K562 (cell line): ENCODE measurements around the gene UCP1. TPM values are rescaled to one million over a fixed set of nuclear protein-coding genes. Genes with fewer than 3 reads are reported as not detected.

ENCODE experiments used
- ATAC-seq: fragments of 200-7000 bp; cut with Tn5 transposase; 3 replicates; pipeline ENCODE4 v1.9.1; 2020; ENCODE audit warnings: moderate library complexity
- BruUV-seq: library from RNA; stranded (reverse); fragments of 400-500 nt; replicated peaks from 2 replicates; lab custom pipeline; 2021; lab: Mats Ljungman, UMichigan
- CTCF ChIA-PET: fragments of 300-600 bp; formaldehyde crosslinking; extraction: SDS; loops from one replicate; lab custom pipeline; 2021; ENCODE audit warnings: low intra/inter-chr PET ratio; lab: Yijun Ruan, JAX
- POLR2A ChIA-PET: fragments of 300-600, 350-650 bp; sonication (Branson Sonifier 250); formaldehyde crosslinking; extraction: SDS; loops from one replicate; lab custom pipeline; 2021; ENCODE audit warnings: antibody characterized with exemption, inconsistent platforms; lab: Yijun Ruan, JAX
- DNase-seq, 4 experiments: peaks; one replicate each; pipeline versions ENCODE4 v3.0.0 to v3.0.0-alpha.2; 2011 to 2018; ENCODE audit warnings: low spot score in 3 of 4, mixed read lengths in 3 of 4; ENCODE audit errors: extremely low read depth in 1 of 4
- FAIRE-seq: peaks from 2 replicates; lab custom pipeline; 2011; peaks lifted over from hg19 to GRCh38; lab: Jason Lieb, UNC
- H2AFZ ChIP-seq: 2 replicates; pipeline ENCODE4 v1.6.0; 2011; ENCODE audit warnings: low read depth, low read length, control low read depth, inconsistent platforms
- H3K27ac ChIP-seq: fragments of 200-600 bp; 3 replicates; pipeline ENCODE4 v1.8.0; 2011; ENCODE audit warnings: low read depth, mild to moderate bottlenecking, control low read depth, inconsistent platforms, low read length, moderate library complexity, mixed read lengths; ENCODE audit errors: extremely low read depth
- H3K27me3 ChIP-seq, 2 experiments: fragments of 300-600 bp in 1 of 2; 2 replicates in 1 of 2; 3 replicates in 1 of 2; pipeline versions ENCODE4 v1.6.0 to v1.8.0; 2011; ENCODE audit warnings: inconsistent platforms in 2 of 2, low read length in 2 of 2, mild to moderate bottlenecking in 1 of 2, mixed read lengths in 1 of 2, moderate library complexity in 1 of 2; ENCODE audit not compliant: control insufficient read depth in 2 of 2, insufficient read depth in 2 of 2
- H3K36me3 ChIP-seq: fragments of 300-600 bp; 3 replicates; pipeline ENCODE4 v1.8.0; 2011; ENCODE audit warnings: mild to moderate bottlenecking, low read length, inconsistent platforms; ENCODE audit not compliant: control insufficient read depth, insufficient read depth
- H3K4me1 ChIP-seq, 2 experiments: fragments of 200-600 bp in 1 of 2; replicated peaks in 1 of 2; 2 replicates in 1 of 2; 3 replicates in 1 of 2; pipeline versions ENCODE4 v1.5.1 to v1.8.0; 2011; ENCODE audit warnings: inconsistent platforms in 2 of 2, low read length in 2 of 2, mild to moderate bottlenecking in 1 of 2, mixed read lengths in 1 of 2, moderate library complexity in 1 of 2; ENCODE audit not compliant: control insufficient read depth in 2 of 2, insufficient read depth in 2 of 2
- H3K4me2 ChIP-seq: 2 replicates; pipeline ENCODE4 v1.6.1; 2011; ENCODE audit warnings: low read length, control low read depth, inconsistent platforms, mixed read lengths; ENCODE audit not compliant: insufficient read depth
- H3K4me3 ChIP-seq: fragments of 200-600 bp; sonication (generic), shearing (Covaris generic); 2 replicates; pipeline ENCODE4 v1.5.1; 2016; ENCODE audit warnings: control low read depth, inconsistent platforms
- H3K79me2 ChIP-seq: fragments of 200-600 bp; 3 replicates; pipeline ENCODE4 v1.8.0; 2011; ENCODE audit warnings: low read length, inconsistent platforms; ENCODE audit not compliant: control insufficient read depth, insufficient read depth
- H3K9ac ChIP-seq, 2 experiments: 2 replicates each; pipeline versions ENCODE4 v1.6.0 to v1.6.1; 2011; ENCODE audit warnings: low read depth in 2 of 2, low read length in 2 of 2, control low read depth in 1 of 2, inconsistent platforms in 1 of 2, mild to moderate bottlenecking in 1 of 2, mixed read lengths in 1 of 2; ENCODE audit not compliant: insufficient read depth in 1 of 2
- H3K9me1 ChIP-seq: one replicate; pipeline ENCODE4 v1.6.0; 2011; ENCODE audit warnings: inconsistent platforms, mild to moderate bottlenecking, low read length, moderate library complexity; ENCODE audit not compliant: control insufficient read depth, insufficient read depth
- H3K9me3 ChIP-seq: replicated peaks from 2 replicates; pipeline ENCODE4 v1.5.1; 2011; ENCODE audit warnings: low read depth, low read length, inconsistent platforms; ENCODE audit not compliant: control insufficient read depth, insufficient read depth
- H4K20me1 ChIP-seq: replicated peaks from 2 replicates; pipeline ENCODE4 v1.6.1; 2011; ENCODE audit warnings: low read length, inconsistent platforms, mixed read lengths; ENCODE audit not compliant: control insufficient read depth, insufficient read depth
- ADNP ChIP-seq: fragments of 200-800 bp; sonication (Bioruptor generic); IDR thresholded peaks from 2 replicates; pipeline ENCODE4 v1.6.1; 2016; ENCODE audit warnings: missing genetic modification characterization, missing compliant biosample characterization
- BCOR ChIP-seq: fragments of 450-650 bp; IDR thresholded peaks from 2 replicates; pipeline ENCODE4 v1.6.1; 2016
- BRD4 ChIP-seq: fragments of 200-600 bp; sonication (generic); IDR thresholded peaks from 2 replicates; pipeline ENCODE4 v1.6.1; 2017; ENCODE audit warnings: inconsistent platforms
- DDX20 ChIP-seq: fragments of 450-650 bp; IDR thresholded peaks from 2 replicates; pipeline ENCODE4 v1.6.1; 2016; ENCODE audit warnings: missing genetic modification characterization, low read depth, mild to moderate bottlenecking, missing compliant biosample characterization, moderate library complexity
- EP400 ChIP-seq: fragments of 450-650 bp; IDR thresholded peaks from 2 replicates; pipeline ENCODE4 v1.6.1; 2017; ENCODE audit warnings: antibody characterized with exemption, mild to moderate bottlenecking, moderate library complexity
- MEIS2 ChIP-seq: fragments of 450-650 bp; IDR thresholded peaks from 2 replicates; pipeline ENCODE4 v1.6.1; 2014; ENCODE audit warnings: mild to moderate bottlenecking; ENCODE audit not compliant: partially characterized antibody
- NCOR1 ChIP-seq: fragments of 450-650 bp; IDR thresholded peaks from 2 replicates; pipeline ENCODE4 v1.6.1; 2016; ENCODE audit warnings: mild to moderate bottlenecking, moderate library complexity
- POLR2G ChIP-seq: fragments of 200-400 bp; formaldehyde crosslinking; IDR thresholded peaks from 2 replicates; pipeline ENCODE4 v1.6.1; 2017; ENCODE audit warnings: low read depth, mild to moderate bottlenecking, antibody characterized with exemption, low read length, moderate library complexity
- RBM25 ChIP-seq: fragments of 200-400 bp; formaldehyde crosslinking; IDR thresholded peaks from 2 replicates; pipeline ENCODE4 v1.6.1; 2018; ENCODE audit warnings: low read length, low read depth, moderate library complexity; ENCODE audit not compliant: severe bottlenecking
- SAP30 ChIP-seq: fragments of 200-600 bp; sonication (generic); IDR thresholded peaks from 2 replicates; pipeline ENCODE4 v1.6.1; 2012; ENCODE audit warnings: borderline replicate concordance, low read depth, mild to moderate bottlenecking, moderate library complexity, low read length, control low read depth, inconsistent platforms; ENCODE audit not compliant: insufficient read depth, poor library complexity, severe bottlenecking
- SNAPC5 ChIP-seq: fragments of 250-450 bp; sonication (Bioruptor Pico); IDR thresholded peaks from 2 replicates; pipeline ENCODE4 v1.8.0; 2021; ENCODE audit warnings: moderate library complexity, mild to moderate bottlenecking, inconsistent platforms
- SOX6 ChIP-seq: fragments of 450-650 bp; IDR thresholded peaks from 2 replicates; pipeline ENCODE4 v1.6.1; 2014; ENCODE audit warnings: mild to moderate bottlenecking
- STAG1 ChIP-seq: sonication (generic); formaldehyde crosslinking; IDR thresholded peaks from 2 replicates; pipeline ENCODE4 v1.5.0; 2020; ENCODE audit warnings: missing genetic modification reagents, borderline replicate concordance
- TRIM28 ChIP-seq: fragments of 450-650 bp; IDR thresholded peaks from 2 replicates; pipeline ENCODE4 v1.6.1; 2017
- ZHX1 ChIP-seq: fragments of 150-350 bp; conservative IDR thresholded peaks from 2 replicates; pipeline ENCODE4 v1.6.1; 2014; ENCODE audit warnings: low read length
- WGBS: fragments of 100-300 bp; shearing (Covaris generic); methylation state at CpG from one replicate; pipeline ENCODE4 v1.1.6; 2016; ENCODE audit warnings: low coverage, mixed read lengths; ENCODE audit not compliant: insufficient coverage; ENCODE audit errors: missing lambda C conversion rate; 5-methylcytosine and 5-hydroxymethylcytosine counted together
- in situ Hi-C: fragments of 300-500 bp; cut with MboI; formaldehyde crosslinking; loops from 4 replicates; pipeline ENCODE4 v1.15.0; 2018; ENCODE audit warnings: inconsistent platforms, mixed read lengths
- intact Hi-C: fragments of 100-400 bp; cut with micrococcal nuclease; formaldehyde crosslinking; loops from 2 replicates; pipeline ENCODE4 v1.14.2; 2022
- polyA plus RNA-seq, 8 experiments: library from polyadenylated mRNA; depleted of rRNA in 4 of 8; stranded (reverse) in 5 of 8; unstranded in 3 of 8; fragments of >200 nt; fragmentation: Nextera tagmentation in 2 of 8; fragmentation: Illumina TruSeq in 1 of 8; extraction: Ambion mirVana in 2 of 8; extraction: Trizol in 1 of 8; gene quantifications; 2 replicates each; pipeline versions ENCODE4 v1.2.1 to v1.2.3, GENCODE V29; 2011 to 2014; ENCODE audit warnings: inconsistent platforms in 1 of 8, missing spikeins in 1 of 8
- total RNA-seq, 7 experiments: library from RNA; depleted of rRNA in 6 of 7; stranded (reverse); fragments of >200 nt in 6 of 7; fragmentation: Illumina TruSeq in 2 of 7; extraction: Trizol in 2 of 7; gene quantifications; 2 replicates each; pipeline versions ENCODE4 v1.2.1 to v1.2.3, GENCODE V29; 2011 to 2021; ENCODE audit warnings: low replicate concordance in 1 of 7

The UCP1 gene
- total and polyA plus RNA-seq, 9 of the 15 experiments (the other 6 are each of a cell fraction or from before 2014, with no cell fraction given) = not detected

DNA sequence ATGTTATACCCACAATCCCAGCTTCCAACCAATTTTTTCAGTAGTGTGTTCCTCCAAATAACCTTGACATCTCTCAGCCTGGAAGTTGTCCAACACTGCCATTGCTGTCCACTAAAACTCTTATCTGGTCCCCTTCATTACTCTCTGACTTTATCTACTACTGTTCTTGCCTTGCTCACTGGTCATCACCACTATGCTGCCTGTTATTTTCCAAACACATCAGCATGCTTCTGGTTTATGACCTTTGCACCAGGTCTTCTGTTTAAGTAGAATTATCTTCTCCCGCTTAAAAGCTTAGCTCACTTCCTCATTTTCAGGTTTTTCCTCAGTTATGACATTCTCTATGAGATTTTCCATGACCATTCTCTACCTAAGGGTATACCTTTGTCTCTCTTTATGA, 39.3 kb downstream of the UCP1 start:
- Histone ChIP-seq H3K9me1 (no peaks in the 10 kb centered on the region), H3K4me2 (no peak overlapping the region), H3K27me3 (no peaks in the 10 kb centered on the region), H3K4me1 (peaks cover 1 to 12% of the 10 kb centered on the region in 2 experiments; a peak in 3 of 5 replicates), H3K79me2 (peaks cover 14% of the 10 kb centered on the region), H4K20me1 (no peaks in the 10 kb centered on the region; the same call in 1 of the 2 replicates), H3K4me3 (no peak overlapping the region), H2AFZ (no peak overlapping the region), H3K9me3 (0 out of 2 replicates have a peak, but pooled peaks cover 3% of the 10 kb centered on the region), H3K27ac (peak overlapping the region; percentile 65; the same call in 2 of the 3 replicates), H3K9ac (peak overlapping the region in 1 of 2 experiments; percentile 18; a peak in 1 of 4 replicates), H3K36me3 (peaks cover 18% of the 10 kb centered on the region)
- WGBS = 0% methylated on average over 1 of the region's 1 CpG
- intact Hi-C loops (no loop called here), in situ Hi-C loops (no loop called here)
- ChIA-PET POLR2A (interaction anchor here (0.6 to 1.2 kb wide), 2 partner anchors 10 to 21 kb away, joined by 3 read pairs; no protein-coding TSS in a partner anchor), CTCF (no interaction called here)
- FAIRE-seq (peak; percentile 86), DNase-seq (peak in 3 of 4 experiments; percentile 13 to 85 (median 58)), ATAC-seq (peak; percentile 90)
- BruUV-seq = no TSS peak
- TF ChIP-seq SOX6 (peak; percentile 93), RBM25 (no peak), SNAPC5 (CRISPR knock-in tag) (no peak), SAP30 (no peak), BRD4 (no peak), BCOR (peak; percentile 66), MEIS2 (peak; percentile 72), DDX20 (no peak), ZHX1 (no peak), TRIM28 (peak; percentile 59; the same call in 1 of the 2 replicates), EP400 (peak; percentile 58; the same call in 1 of the 2 replicates), POLR2G (no peak), NCOR1 (peak; percentile 85), STAG1 (CRISPR knock-in tag) (no peak), ADNP (tag) (peak; percentile 71; the same call in 1 of the 2 replicates)
